Activated naive CD4-positive, alpha-beta T cell treated with anti-CD3 and anti-CD28 coated beads, Interleukin-2, amount 10 ng/mL, durations not matched to agents 7 days and 5 days (primary cell): ENCODE measurements around the gene TXNDC9.
"Not testable (repeated sequence)": the region's sequence is repeated elsewhere in the genome, so short reads cannot be mapped to it uniquely, and the experiment has no call there.

Experiments
- CTCF ChIA-PET: fragments of 350-600 bp; sonication (Branson Sonifier 250); formaldehyde crosslinking; loops from one replicate; lab custom pipeline; 2021; ENCODE audit warnings: antibody characterized with exemption; lab: Charles Lee
- DNase-seq: peaks from one replicate; pipeline ENCODE4 v3.0.0-alpha.2; 2020
- H3K27ac Mint-ChIP-seq: one replicate; pipeline ENCODE4 v1.8.0; 2021; ENCODE audit warnings: mild to moderate bottlenecking, moderate library complexity, mixed read lengths
- H3K27me3 Mint-ChIP-seq: one replicate; pipeline ENCODE4 v1.8.0; 2021; ENCODE audit warnings: mild to moderate bottlenecking, mixed read lengths
- H3K36me3 Mint-ChIP-seq: one replicate; pipeline ENCODE4 v1.8.0; 2021; ENCODE audit warnings: mixed read lengths
- H3K4me1 Mint-ChIP-seq: one replicate; pipeline ENCODE4 v1.8.0; 2021; ENCODE audit warnings: mixed read lengths
- H3K4me3 Mint-ChIP-seq: one replicate; pipeline ENCODE4 v1.8.0; 2021; ENCODE audit warnings: mild to moderate bottlenecking, moderate library complexity, mixed read lengths
- H3K9me3 Mint-ChIP-seq: one replicate; pipeline ENCODE4 v1.8.0; 2021; ENCODE audit warnings: mixed read lengths

Gene TXNDC9

DNA sequence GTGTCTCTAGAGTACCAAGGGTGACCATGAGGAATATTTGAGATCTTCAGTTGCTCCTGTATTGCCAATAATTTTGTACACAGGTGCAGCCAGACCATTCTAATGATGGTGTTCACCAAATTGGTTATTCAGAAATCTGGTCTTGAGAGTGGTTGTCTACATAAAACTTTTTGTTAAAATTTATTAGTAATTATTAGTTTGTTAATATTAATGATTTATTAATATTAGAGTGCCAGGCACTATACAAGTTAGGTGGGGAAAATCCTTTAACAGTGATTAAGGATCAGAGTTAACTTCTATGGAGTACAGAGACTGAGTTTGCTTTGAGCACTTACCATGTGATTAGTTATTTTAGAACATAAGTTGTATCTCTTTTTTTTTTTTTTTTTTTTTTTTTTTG, 10.1 kb upstream of the TXNDC9 start:
- H3K36me3 Mint-ChIP-seq = peaks cover 15% of the 10 kb centered on the region
- no peaks in the 10 kb centered on the region for H3K27me3 Mint-ChIP-seq
- DNase-seq = no peak
- CTCF ChIA-PET = interaction anchor here (0.6 kb wide), 1 partner anchor 87 kb away, joined by 3 read pairs; no protein-coding TSS in a partner anchor
- H3K4me3 Mint-ChIP-seq = no peak overlapping the region
- peaks cover 37% of the 10 kb centered on the region for H3K4me1 Mint-ChIP-seq
- no peaks in the 10 kb centered on the region for H3K9me3 Mint-ChIP-seq
- H3K27ac Mint-ChIP-seq = no peak overlapping the region

DNA sequence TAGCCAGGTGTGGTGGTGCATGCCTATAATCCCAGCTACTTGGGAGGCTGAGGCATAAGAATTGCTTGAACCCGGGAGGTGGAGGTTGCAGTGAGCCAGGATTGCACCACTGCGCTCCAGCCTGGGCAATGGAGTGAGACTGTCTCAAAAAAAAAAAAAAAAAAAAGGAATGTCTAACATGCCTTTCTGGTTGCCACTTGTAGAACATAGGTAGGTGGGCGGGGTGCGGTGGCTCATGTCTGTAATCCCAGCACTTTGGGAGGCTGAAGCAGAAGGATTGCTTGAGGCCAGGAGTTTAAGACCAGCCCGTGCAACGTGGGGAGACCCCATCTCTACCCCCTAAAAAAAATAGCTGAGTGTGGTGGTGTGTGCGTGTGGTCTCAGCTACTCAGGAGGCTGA, 9.3 kb upstream of the TXNDC9 start:
- DNase-seq, H3K9me3 Mint-ChIP-seq, CTCF ChIA-PET, H3K27ac Mint-ChIP-seq, H3K27me3 Mint-ChIP-seq, H3K4me3 Mint-ChIP-seq: not testable (repeated sequence)
- peaks cover 15% of the 10 kb centered on the region for H3K36me3 Mint-ChIP-seq
- H3K4me1 Mint-ChIP-seq = peaks cover 37% of the 10 kb centered on the region

DNA sequence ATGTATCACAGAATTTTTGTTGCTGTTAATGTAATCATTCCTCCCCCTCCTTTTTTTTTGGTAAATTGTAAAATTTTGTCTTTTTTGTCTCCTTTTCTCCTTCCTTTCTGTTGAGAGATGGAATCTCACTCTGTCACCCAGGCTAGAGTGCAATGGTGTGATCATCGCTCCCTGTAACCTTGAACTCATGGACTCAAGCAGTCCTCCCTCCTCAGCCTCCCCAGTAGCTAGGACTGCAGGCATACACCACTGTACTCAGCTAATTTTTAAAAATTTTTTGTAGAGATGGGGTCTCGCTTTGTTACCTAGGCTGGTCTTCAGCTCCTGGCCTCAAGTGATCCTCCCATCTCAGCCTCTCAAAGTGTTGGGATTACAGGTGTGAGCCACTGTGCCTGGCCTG, 6.4 kb upstream of the TXNDC9 start:
- CTCF ChIA-PET = no interaction called here
- H3K4me1 Mint-ChIP-seq = peaks cover 31% of the 10 kb centered on the region
- no peak overlapping the region for H3K4me3 Mint-ChIP-seq
- H3K36me3 Mint-ChIP-seq = peaks cover 10% of the 10 kb centered on the region
- H3K9me3 Mint-ChIP-seq = no peaks in the 10 kb centered on the region
- no peak overlapping the region for H3K27ac Mint-ChIP-seq
- DNase-seq = no peak
- H3K27me3 Mint-ChIP-seq = no peaks in the 10 kb centered on the region

DNA sequence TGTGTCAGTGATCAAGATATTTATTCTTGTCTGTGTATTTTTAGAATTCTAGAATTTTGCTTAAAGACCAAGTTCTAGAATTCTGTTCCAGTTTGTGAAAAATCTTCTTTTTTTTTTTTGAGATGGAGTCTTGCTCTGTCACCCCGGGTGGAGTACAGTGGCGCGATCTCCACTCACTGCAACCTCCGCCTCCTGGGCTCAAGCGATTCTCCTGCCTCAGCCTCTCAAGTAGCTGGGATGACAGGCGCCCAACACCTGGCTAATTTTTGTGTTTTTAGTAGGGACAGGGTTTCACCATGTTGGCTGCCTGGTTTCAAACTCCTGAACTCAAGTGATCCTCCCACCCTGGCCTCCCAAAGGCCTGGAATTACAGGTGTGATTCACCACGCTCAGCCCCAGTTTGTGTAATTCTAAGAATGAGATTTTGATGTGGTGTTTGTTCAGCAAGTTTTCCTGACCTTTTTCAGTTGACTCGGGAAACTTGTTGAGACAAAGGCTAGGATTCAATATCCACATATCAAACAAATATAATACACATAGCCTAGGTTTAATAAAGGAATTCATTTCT, 4.6 kb upstream of the TXNDC9 start:
- no peaks in the 10 kb centered on the region for H3K27me3 Mint-ChIP-seq
- DNase-seq = no peak
- peaks cover 7% of the 10 kb centered on the region for H3K36me3 Mint-ChIP-seq
- no peaks in the 10 kb centered on the region for H3K9me3 Mint-ChIP-seq
- H3K4me1 Mint-ChIP-seq = peaks cover 25% of the 10 kb centered on the region
- H3K4me3 Mint-ChIP-seq = no peak overlapping the region
- CTCF ChIA-PET = no interaction called here
- H3K27ac Mint-ChIP-seq = no peak overlapping the region

DNA sequence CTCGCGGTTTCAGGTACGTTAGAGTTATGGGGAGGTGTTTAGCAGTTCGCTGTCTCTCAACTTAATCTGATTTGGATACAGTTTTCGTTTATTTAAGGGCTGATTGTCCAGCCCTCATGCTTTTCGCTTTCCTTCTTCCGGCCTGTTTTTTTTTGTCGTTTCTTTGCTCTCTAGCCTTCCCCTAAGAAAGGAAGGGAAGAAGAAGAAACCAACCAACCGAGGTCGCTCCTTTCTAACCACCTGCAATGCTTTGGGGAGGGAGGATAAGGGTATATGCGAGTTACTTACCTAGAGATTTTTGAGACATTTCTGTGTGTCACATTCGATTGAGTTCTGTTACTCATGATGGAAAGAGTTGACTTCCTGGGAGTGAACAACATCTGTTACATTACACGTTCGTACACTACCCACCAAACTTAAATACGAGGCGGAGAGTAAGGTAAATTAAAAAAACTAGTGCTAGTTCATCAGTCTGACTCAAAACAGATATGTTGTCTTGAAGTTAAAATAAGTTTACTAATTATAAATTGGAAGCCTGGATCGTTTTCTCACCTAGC, 2.0 kb upstream of the TXNDC9 start:
- no peaks in the 10 kb centered on the region for H3K27me3 Mint-ChIP-seq
- peak; percentile 38 for DNase-seq
- H3K36me3 Mint-ChIP-seq = peaks cover 7% of the 10 kb centered on the region
- H3K27ac Mint-ChIP-seq = no peak overlapping the region
- CTCF ChIA-PET = interaction anchor here (1.4 to 1.5 kb wide), 2 partner anchors 10 to 66 kb away, joined by 4 to 7 read pairs; no protein-coding TSS in a partner anchor
- no peaks in the 10 kb centered on the region for H3K9me3 Mint-ChIP-seq
- H3K4me1 Mint-ChIP-seq = peaks cover 38% of the 10 kb centered on the region
- H3K4me3 Mint-ChIP-seq = no peak overlapping the region

DNA sequence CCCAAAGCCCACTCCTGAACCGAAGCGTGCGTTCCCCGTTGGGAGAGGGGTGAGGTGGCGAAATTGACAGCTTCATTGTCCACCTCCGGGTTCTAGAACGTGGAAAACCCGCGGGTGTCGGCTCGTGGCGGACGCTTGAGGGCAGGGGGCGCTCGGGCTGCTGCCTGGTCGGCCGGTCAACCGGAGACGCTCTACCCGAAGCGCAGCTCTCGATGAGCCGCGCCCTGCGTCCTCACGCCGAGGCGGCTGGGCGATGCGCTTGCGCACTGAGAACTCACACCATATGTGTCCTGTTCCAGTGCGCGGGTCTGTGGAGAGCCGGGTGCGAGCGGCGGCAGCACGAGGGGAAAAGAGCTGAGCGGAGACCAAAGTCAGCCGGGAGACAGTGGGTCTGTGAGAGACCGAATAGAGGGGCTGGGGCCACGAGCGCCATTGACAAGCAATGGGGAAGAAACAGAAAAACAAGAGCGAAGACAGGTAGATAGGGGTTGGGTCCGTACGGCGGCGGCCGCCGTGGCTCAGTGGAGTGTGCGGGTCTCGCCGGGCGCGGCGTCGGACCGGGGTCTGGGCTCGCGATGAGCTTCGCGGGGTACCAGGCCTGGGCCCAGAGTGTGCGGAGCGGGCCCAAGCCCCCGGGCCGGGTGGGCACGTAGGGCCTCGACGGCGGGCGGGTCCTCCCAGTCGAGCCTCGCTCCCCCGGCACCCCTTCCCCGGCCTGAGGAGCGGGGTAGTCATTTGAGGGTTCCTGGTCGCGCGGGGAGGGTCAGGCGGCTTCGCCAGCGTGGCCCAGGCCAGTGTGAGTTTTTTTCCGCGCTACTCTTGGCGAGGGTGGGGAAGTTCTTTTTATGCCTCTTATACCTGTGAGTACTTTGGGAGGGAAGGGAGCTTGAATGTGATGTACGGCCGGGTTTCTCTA, 1.2 kb upstream of the TXNDC9 start, which contains the start of gene EIF5B:
Gene EIF5B (plus strand): TSS at position 277 of the 916 bp plus-strand sequence. CDS start 166 bp downstream, at position 443.
- Mint-ChIP-seq H3K4me1 (peaks cover 37% of the 10 kb centered on the region), H3K9me3 (no peaks in the 10 kb centered on the region), H3K4me3 (no peak within 1 kb of the TSS), H3K27ac (no peak within 1 kb of the TSS), H3K27me3 (no peaks in the 10 kb centered on the region), H3K36me3 (peaks cover 10% of the 10 kb centered on the region)
- CTCF ChIA-PET = interaction anchor here (1.1 to 1.7 kb wide), 5 partner anchors 10 to 157 kb away, joined by 3 to 7 read pairs (median 4); no protein-coding TSS in a partner anchor
- peak; percentile 93 for DNase-seq

DNA sequence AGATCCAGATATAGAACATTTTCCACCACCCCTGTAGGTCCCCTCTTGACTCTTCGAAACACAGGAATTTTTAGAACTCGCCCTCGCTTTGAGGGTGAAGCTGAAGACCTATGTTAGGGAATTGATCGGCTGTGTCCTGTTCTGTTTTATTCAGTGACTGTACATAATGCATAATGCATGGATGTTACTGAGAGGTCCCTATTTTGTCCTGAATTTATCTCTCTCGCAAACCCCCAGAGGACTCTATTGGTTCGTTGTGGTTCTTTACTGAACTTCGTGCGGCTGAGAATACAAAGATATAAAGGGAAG, 625 bp upstream of the TXNDC9 start:
- H3K9me3 Mint-ChIP-seq = no peaks in the 10 kb centered on the region
- DNase-seq = peak; percentile 22
- H3K36me3 Mint-ChIP-seq = peaks cover 17% of the 10 kb centered on the region
- no peak overlapping the region for H3K4me3 Mint-ChIP-seq
- CTCF ChIA-PET = interaction anchor here (1.1 to 1.7 kb wide), 5 partner anchors 11 to 181 kb away, joined by 3 to 5 read pairs (median 4); no protein-coding TSS in a partner anchor
- peaks cover 37% of the 10 kb centered on the region for H3K4me1 Mint-ChIP-seq
- no peaks in the 10 kb centered on the region for H3K27me3 Mint-ChIP-seq
- H3K27ac Mint-ChIP-seq = no peak overlapping the region

DNA sequence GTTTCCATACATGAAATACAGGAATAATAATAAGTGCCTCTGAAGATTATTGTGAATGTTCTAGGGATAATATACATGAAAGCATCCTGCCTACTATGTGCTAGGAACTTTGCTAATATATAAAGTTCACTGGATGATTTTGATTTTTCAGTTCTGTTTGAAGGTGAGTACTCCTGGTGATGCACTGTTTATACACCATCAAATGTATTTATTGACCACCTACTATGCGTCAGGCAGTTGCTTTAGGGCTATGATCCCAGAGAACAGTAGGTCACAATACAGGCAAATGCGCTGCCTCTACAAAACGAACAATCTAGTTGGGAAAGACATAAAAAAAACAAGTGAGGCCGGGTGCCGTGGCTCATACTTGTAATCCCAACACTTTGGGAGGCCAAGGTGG, 10.7 kb downstream of the TXNDC9 start:
- Mint-ChIP-seq H3K9me3 (no peaks in the 10 kb centered on the region), H3K4me1 (peaks cover 3% of the 10 kb centered on the region), H3K36me3 (peaks cover 41% of the 10 kb centered on the region), H3K27me3 (no peaks in the 10 kb centered on the region), H3K4me3 (no peak overlapping the region), H3K27ac (peak overlapping the region; percentile 37)
- CTCF ChIA-PET = no interaction called here
- no peak for DNase-seq

DNA sequence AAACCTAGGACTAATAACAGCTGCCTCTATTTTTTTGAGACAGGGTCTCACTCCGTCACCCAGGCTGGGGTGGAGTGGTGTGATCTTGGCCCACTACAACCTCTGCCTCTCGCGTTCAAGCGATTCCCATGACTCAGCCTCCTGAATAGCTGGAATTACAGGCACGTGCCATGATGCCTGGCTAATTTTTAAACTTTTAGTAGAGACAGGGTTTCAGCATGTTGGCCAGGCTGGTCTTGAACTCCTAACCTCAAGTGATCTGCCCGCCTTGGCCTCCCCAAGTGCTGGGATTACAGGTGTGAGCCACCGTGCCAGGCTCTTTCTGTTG, 18.3 kb downstream of the TXNDC9 start:
- H3K4me1 Mint-ChIP-seq, H3K27ac Mint-ChIP-seq, DNase-seq, H3K9me3 Mint-ChIP-seq, H3K4me3 Mint-ChIP-seq, H3K27me3 Mint-ChIP-seq, CTCF ChIA-PET: not testable (repeated sequence)
- H3K36me3 Mint-ChIP-seq = peaks cover 43% of the 10 kb centered on the region

DNA sequence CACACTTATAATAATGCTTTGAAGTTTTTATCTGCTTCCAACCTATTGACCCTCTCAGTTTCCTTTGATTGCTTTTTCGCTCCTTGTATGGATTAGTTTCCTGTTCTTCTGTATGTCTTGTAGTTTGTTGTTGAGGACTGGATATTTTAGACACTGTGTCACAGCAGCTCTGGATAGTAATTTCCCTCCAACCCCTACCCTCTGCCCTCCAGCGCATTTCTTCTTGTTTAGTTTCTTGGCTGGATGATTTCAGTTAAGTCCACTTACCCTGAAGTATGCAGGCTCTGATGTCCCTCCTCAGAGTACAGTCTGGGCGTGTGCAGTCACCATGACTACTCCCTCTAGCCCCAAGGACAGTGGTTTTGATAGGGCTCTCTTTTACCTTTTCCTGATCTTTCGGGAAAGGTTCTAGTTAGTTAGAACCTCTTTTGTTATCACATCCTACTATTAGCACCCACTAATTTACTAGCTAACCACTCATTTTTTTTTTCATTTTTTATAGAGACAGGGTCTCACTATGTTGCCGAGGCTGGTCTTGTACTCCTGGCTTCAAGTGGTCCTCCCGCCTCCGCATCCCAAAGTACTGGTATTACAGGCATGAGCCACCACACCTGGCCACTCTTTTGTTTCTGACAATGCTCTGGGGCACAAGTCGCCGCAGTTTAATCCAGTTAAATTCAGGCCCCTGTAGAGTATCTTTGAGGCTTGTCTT, 18.8 kb downstream of the TXNDC9 start:
- no peak for DNase-seq
- no peaks in the 10 kb centered on the region for H3K4me1 Mint-ChIP-seq
- H3K9me3 Mint-ChIP-seq = peaks cover 2% of the 10 kb centered on the region
- no peaks in the 10 kb centered on the region for H3K27me3 Mint-ChIP-seq
- no peak overlapping the region for H3K4me3 Mint-ChIP-seq
- CTCF ChIA-PET = no interaction called here
- no peak overlapping the region for H3K27ac Mint-ChIP-seq
- H3K36me3 Mint-ChIP-seq = peaks cover 44% of the 10 kb centered on the region

DNA sequence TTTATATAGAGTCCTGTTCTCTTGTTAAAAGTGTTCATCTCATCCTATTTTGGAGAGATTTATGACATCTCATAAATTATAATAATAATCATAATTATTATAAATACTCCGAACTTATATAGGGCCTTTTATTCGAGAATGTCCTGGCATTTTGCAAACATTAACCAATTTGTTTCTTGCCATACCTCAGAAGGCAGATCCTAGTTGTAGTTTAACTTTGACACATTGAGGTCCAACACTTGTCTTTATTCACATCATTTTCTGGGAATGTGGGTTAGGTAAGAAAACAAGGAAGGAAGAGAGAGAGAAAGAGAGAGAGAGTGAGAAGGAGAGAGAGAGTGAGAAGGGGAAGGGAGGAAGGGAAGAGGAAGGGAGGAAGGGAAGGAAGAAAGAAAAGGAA, 35.0 kb downstream of the TXNDC9 start, which contains the start of gene LYG1:
Gene LYG1 (minus strand): TSS at position 101 of the 400 bp plus-strand sequence. CDS start 5,527 bp downstream, outside the sequence.
- H3K27me3 Mint-ChIP-seq, CTCF ChIA-PET, H3K4me3 Mint-ChIP-seq, DNase-seq, H3K36me3 Mint-ChIP-seq, H3K4me1 Mint-ChIP-seq, H3K27ac Mint-ChIP-seq, H3K9me3 Mint-ChIP-seq: not testable (repeated sequence)

DNA sequence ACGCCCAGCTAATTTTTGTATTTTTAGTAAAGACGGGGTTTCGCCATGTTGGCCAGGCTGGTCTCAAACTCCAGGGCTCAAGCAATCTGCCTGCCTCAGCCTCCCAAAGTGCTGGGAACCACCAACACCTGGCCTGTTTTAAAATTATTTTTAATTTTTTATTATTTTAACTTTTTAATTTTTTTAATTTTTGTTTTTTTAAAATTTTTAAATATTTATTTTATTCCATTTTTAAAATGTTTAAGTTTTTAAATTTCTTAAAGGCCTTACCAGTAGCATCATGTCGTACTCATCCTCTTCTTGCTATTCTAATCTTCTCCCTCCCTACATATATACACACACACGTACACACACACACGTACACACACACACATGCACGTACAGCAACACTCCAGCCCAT, 36.6 kb downstream of the TXNDC9 start:
- CTCF ChIA-PET = no interaction called here
- no peak overlapping the region for H3K4me3 Mint-ChIP-seq
- peaks cover 1% of the 10 kb centered on the region for H3K36me3 Mint-ChIP-seq
- no peaks in the 10 kb centered on the region for H3K27me3 Mint-ChIP-seq
- peaks cover 1% of the 10 kb centered on the region for H3K9me3 Mint-ChIP-seq
- DNase-seq = no peak
- H3K27ac Mint-ChIP-seq = no peak overlapping the region
- no peaks in the 10 kb centered on the region for H3K4me1 Mint-ChIP-seq

DNA sequence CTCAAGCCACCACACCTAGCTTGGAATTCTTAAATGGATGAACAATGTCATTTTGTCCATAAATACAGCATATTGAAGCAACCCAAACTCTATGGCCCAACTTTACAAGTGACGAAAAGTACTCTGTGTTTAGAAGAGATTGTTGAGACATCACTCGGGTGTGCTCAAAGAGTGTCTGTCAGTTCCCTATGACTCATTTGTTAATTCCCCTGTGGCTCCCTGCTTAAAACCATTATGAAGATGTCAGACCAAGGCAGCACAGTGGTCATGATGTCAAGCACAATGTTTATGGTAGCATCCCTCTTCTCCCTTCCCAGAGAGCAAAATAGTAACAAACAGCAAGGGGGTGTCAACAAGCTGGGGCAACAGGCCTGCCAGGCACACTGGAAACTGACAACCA, 38.1 kb downstream of the TXNDC9 start:
- H3K4me3 Mint-ChIP-seq = no peak overlapping the region

DNA sequence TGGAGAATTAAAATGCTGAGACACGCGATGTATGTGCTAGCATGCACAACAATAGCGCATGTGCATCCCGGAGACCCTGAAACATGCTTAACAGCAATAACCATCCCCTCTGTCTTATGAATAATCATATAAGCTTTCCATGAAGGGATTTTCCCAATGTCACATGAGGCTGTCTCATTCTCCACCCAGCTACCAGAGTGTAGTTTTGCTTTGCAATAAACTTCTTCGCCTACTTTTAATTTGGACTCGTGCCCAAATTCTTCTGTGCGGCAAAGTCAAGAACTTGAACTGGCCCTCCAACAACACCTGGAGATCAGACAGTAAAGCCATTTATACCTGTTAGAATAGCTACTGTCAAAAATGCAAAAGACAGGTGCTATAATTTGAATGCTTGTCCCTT, 50.6 kb downstream of the TXNDC9 start:
- H3K4me3 Mint-ChIP-seq = no peak overlapping the region
- no peak for DNase-seq
- H3K36me3 Mint-ChIP-seq = peaks cover under 1% of the 10 kb centered on the region
- no peaks in the 10 kb centered on the region for H3K27me3 Mint-ChIP-seq
- no peaks in the 10 kb centered on the region for H3K4me1 Mint-ChIP-seq
- CTCF ChIA-PET = no interaction called here
- H3K27ac Mint-ChIP-seq = no peak overlapping the region
- no peaks in the 10 kb centered on the region for H3K9me3 Mint-ChIP-seq

More for the DNA sequence above, 38.1 kb downstream of the TXNDC9 start:
- CTCF ChIA-PET = no interaction called here
- H3K4me1 Mint-ChIP-seq = no peaks in the 10 kb centered on the region
- peaks cover 1% of the 10 kb centered on the region for H3K9me3 Mint-ChIP-seq
- no peak overlapping the region for H3K27ac Mint-ChIP-seq
- peaks cover 1% of the 10 kb centered on the region for H3K36me3 Mint-ChIP-seq
- DNase-seq = no peak
- no peaks in the 10 kb centered on the region for H3K27me3 Mint-ChIP-seq
